ENCODE data around the gene SERINC5.
"Not testable (repeated sequence)": the region's sequence is repeated elsewhere in the genome, so short reads cannot be mapped to it uniquely, and the experiment has no call there.

- not testable (repeated sequence) for TF ChIP-seq POLR2A, CTCF (IDR thresholded peaks at IDR 0.05)
Measured at GRCh38 chr5:80183728-80184234, 72.1 kb downstream of the SERINC5 start.

Measured in gastroesophageal sphincter (tissue), 3 donors.